Measurements from ENCODE around the gene RSPH3.

The RSPH3 gene

DNA sequence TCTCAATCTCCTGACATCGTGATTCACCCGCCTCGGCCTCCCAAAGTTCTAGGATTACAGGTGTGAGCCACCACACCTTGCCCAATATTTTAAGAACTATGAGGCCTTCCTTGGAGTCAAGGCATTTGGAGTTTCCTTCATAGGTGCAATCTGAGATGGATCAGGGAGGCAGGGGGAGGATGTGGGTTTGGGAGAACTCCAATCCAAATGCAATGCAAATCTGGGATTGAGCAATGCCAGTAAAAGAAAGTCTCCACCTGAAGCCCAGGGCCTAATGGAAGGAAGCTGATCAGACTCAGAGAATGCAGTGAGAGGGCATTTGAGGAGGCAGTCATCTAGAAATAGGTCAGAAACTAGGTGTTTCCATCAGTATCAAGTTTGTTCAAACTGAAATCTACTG is 21.2 kb downstream of the RSPH3 start:
- TF ChIP-seq FOXP2 (optimal IDR thresholded peaks at IDR 0.05; ENCODE audit: borderline replicate concordance, extremely low read depth, extremely low read length, insufficient read depth), result no peak
- TF ChIP-seq SIN3A (IDR thresholded peaks at IDR 0.05; ENCODE audit: borderline replicate concordance, insufficient read depth, low read length), result no peak
- TF ChIP-seq TAF1 (IDR thresholded peaks at IDR 0.05; ENCODE audit: borderline replicate concordance, insufficient read depth, low read length), result no peak
- TF ChIP-seq, protein P1, sequence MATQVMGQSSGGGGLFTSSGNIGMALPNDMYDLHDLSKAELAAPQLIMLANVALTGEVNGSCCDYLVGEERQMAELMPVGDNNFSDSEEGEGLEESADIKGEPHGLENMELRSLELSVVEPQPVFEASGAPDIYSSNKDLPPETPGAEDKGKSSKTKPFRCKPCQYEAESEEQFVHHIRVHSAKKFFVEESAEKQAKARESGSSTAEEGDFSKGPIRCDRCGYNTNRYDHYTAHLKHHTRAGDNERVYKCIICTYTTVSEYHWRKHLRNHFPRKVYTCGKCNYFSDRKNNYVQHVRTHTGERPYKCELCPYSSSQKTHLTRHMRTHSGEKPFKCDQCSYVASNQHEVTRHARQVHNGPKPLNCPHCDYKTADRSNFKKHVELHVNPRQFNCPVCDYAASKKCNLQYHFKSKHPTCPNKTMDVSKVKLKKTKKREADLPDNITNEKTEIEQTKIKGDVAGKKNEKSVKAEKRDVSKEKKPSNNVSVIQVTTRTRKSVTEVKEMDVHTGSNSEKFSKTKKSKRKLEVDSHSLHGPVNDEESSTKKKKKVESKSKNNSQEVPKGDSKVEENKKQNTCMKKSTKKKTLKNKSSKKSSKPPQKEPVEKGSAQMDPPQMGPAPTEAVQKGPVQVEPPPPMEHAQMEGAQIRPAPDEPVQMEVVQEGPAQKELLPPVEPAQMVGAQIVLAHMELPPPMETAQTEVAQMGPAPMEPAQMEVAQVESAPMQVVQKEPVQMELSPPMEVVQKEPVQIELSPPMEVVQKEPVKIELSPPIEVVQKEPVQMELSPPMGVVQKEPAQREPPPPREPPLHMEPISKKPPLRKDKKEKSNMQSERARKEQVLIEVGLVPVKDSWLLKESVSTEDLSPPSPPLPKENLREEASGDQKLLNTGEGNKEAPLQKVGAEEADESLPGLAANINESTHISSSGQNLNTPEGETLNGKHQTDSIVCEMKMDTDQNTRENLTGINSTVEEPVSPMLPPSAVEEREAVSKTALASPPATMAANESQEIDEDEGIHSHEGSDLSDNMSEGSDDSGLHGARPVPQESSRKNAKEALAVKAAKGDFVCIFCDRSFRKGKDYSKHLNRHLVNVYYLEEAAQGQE (IDR thresholded peaks at IDR 0.05; ENCODE audit: insufficient read depth in 1 of 2, low read depth in 2 of 2, low read length in 2 of 2), result no peak
- TF ChIP-seq POLR2AphosphoS5 (IDR thresholded peaks at IDR 0.05; ENCODE audit: low read depth, low read length), result no peak

DNA sequence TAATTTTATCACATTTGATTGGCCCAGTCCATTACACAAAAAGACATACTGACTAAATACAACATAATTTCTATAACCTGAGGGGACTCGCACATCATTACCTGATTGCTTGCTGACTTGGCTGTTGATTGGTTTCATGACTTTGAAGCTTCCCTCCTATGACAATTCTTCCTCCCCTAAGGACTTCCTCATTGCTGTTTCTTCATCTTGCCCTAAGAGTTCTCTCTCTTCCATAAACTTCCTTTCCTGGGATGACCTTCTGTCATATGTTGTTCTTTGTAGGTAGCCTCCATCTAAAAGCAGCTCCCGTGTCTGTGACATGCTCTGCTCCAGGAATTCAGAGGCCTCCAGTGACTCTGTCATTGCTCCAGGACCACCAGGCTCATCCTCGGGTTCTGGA is 22.6 kb downstream of the RSPH3 start:
- no peak for TF ChIP-seq FOXP2 (optimal IDR thresholded peaks at IDR 0.05; ENCODE audit: borderline replicate concordance, extremely low read depth, extremely low read length, insufficient read depth)
- TF ChIP-seq SIN3A (IDR thresholded peaks at IDR 0.05; ENCODE audit: borderline replicate concordance, insufficient read depth, low read length), result no peak
- no peak for TF ChIP-seq POLR2AphosphoS5 (IDR thresholded peaks at IDR 0.05; ENCODE audit: low read depth, low read length)
- TF ChIP-seq TAF1 (IDR thresholded peaks at IDR 0.05; ENCODE audit: borderline replicate concordance, insufficient read depth, low read length), result no peak
- TF ChIP-seq, protein P1 (IDR thresholded peaks at IDR 0.05; ENCODE audit: insufficient read depth in 1 of 2, low read depth in 2 of 2, low read length in 2 of 2), result no peak

DNA sequence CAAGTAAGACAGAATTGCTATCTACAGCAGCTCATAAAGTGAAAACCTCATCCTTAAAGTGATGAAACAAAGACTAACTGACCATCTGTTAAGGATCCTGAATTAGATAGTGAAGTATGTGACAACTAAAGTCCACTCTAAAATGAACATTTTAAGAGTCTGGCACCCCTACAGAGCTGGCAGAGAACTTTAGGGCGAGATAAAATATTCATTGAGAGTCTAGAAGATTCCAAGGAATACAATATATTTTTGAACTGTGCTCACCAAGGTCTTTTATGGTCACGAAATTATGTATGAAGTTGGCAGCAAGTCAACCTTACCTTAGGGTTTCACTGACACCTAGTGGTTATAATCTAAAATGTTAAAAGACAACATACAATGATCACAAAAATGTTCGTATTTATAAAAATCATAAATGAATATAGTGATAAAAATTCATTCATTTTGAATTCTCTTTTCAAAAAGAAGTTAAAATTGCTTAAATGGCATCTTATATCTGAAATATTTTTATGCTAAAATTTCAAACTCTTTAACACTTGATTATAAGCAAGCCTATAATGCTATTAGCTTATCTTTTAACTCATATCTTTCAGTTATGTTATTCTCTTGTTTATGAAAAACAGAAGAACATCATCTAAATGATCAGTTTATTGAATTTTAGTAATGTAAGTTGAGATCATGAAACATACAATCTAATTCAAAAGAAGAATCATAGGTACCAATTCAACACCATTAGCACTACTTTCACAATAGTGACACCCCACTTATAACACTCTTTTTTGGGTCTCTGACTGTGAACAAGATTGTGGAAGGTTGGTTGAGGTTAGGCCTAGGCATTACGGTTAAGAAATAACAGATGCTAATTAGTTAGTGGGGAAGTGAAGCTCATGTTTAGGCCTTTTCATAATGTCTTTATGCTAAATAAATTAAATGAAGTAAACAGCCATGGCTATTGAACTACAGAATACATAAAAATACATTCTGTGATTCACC is 27.5 kb downstream of the RSPH3 start:
- TF ChIP-seq, protein P1 (IDR thresholded peaks at IDR 0.05; ENCODE audit: insufficient read depth in 1 of 2, low read depth in 2 of 2, low read length in 2 of 2), result no peak
- TF ChIP-seq SIN3A (IDR thresholded peaks at IDR 0.05; ENCODE audit: borderline replicate concordance, insufficient read depth, low read length) (no peak), POLR2AphosphoS5 (IDR thresholded peaks at IDR 0.05; ENCODE audit: low read depth, low read length) (no peak), FOXP2 (optimal IDR thresholded peaks at IDR 0.05; ENCODE audit: borderline replicate concordance, extremely low read depth, extremely low read length, insufficient read depth) (no peak), TAF1 (IDR thresholded peaks at IDR 0.05; ENCODE audit: borderline replicate concordance, insufficient read depth, low read length) (no peak)

DNA sequence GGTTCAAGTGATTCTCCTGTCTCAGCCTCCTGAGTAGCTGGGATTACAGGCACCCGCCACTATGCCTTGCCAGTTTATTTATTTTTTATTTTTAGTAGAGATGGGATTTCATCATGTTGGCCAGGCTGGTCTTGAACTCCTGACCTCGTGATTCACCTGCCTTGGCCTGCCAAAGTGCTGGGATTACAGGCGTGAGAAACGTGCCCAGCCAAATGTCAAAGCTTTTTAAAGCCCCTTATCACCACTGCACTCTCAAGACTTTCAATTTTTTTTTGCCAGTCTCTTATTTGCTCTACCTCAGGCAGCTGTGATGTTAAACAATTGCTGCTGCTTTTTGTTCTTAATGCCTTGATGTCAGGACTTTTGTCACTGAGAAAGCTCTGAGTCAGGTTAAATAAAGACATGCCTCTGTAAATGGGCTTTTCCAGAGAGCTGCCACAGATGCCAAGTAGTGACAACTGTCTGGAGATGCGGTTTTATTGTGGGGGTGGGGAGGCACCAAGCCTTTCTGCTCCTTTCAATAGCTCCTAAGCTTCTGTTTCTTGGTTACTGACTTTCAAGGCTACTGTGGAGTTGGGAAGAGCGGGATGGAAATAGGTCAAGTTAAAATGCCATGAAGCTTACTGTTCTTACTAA is 29.2 kb downstream of the RSPH3 start:
- TF ChIP-seq POLR2AphosphoS5 (IDR thresholded peaks at IDR 0.05; ENCODE audit: low read depth, low read length), result no peak

DNA sequence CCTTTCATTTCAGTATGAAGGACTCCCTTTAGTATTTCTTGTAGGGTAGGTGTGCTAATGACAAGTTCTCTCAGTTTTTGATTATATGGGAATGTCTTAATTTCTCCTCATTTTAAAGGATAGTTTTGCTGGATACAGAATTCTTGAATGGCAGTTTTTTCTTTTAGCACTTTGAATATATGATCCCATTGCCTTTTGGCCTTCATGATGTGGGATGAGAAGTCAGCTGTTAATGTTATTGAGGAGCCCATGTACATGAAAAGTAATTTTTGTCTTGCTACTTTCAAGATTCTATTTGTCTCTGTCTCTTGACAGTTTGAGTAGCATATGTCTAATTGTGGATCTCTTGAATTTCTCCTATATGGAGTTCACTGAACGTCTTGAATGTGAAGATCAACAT is 30.9 kb downstream of the RSPH3 start:
- TF ChIP-seq TAF1 (IDR thresholded peaks at IDR 0.05; ENCODE audit: borderline replicate concordance, insufficient read depth, low read length) (no peak), SIN3A (IDR thresholded peaks at IDR 0.05; ENCODE audit: borderline replicate concordance, insufficient read depth, low read length) (no peak), POLR2AphosphoS5 (IDR thresholded peaks at IDR 0.05; ENCODE audit: low read depth, low read length) (no peak), FOXP2 (optimal IDR thresholded peaks at IDR 0.05; ENCODE audit: borderline replicate concordance, extremely low read depth, extremely low read length, insufficient read depth) (no peak)
- TF ChIP-seq, protein P1 (IDR thresholded peaks at IDR 0.05; ENCODE audit: insufficient read depth in 1 of 2, low read depth in 2 of 2, low read length in 2 of 2), result no peak

Measured in PFSK-1 (cell line).